AG09309 (cell line): ENCODE results near the gene RAD54L2.
A peak's percentile ranks its signal among the peaks of the same experiment; 100 is the strongest.
"Not testable (repeated sequence)": the region's sequence is repeated elsewhere in the genome, so short reads cannot be mapped to it uniquely, and the experiment has no call there.

ENCODE experiments used
- DNase-seq: peaks from one replicate; pipeline ENCODE4 v3.0.0-alpha.2; 2010; ENCODE audit warnings: low read depth
- H3K4me3 ChIP-seq: 2 replicates; pipeline ENCODE4 v1.5.1; 2011; ENCODE audit warnings: mild to moderate bottlenecking, low read depth, low read length, moderate library complexity; ENCODE audit not compliant: control insufficient read depth
- CTCF ChIP-seq: IDR thresholded peaks from 2 replicates; pipeline ENCODE4 v1.5.1; 2011; ENCODE audit warnings: mild to moderate bottlenecking, low read depth, low read length, inconsistent platforms; ENCODE audit not compliant: insufficient read depth, control insufficient read depth; ENCODE audit errors: missing control alignments

The RAD54L2 gene

GRCh38 chr3:51530485-51530884, 8.0 kb upstream of the RAD54L2 start:
- H3K4me3 ChIP-seq: no peak overlapping the region
- no peak for TF ChIP-seq CTCF
- DNase-seq: no peak

GRCh38 chr3:51535146-51536019, 3.1 kb upstream of the RAD54L2 start:
- no peak for DNase-seq
- TF ChIP-seq CTCF: no peak
- no peak overlapping the region for H3K4me3 ChIP-seq

GRCh38 chr3:51537631-51538030, 888 bp upstream of the RAD54L2 start:
- DNase-seq: not testable (repeated sequence)
- H3K4me3 ChIP-seq: peak overlapping the region; percentile 64

GRCh38 chr3:51538115-51538458, 432 bp upstream of the RAD54L2 start:
- TF ChIP-seq CTCF: no peak
- DNase-seq: no peak

GRCh38 chr3:51539291-51539941, 897 bp downstream of the RAD54L2 start:
- no peak for TF ChIP-seq CTCF
- H3K4me3 ChIP-seq: peak overlapping the region; percentile 64

More at GRCh38 chr3:51538115-51538458, 432 bp upstream of the RAD54L2 start:
- peak overlapping the region; percentile 64 for H3K4me3 ChIP-seq

GRCh38 chr3:51542596-51542995, 4.1 kb downstream of the RAD54L2 start:
- DNase-seq, H3K4me3 ChIP-seq: not testable (repeated sequence)

More at GRCh38 chr3:51539291-51539941, 897 bp downstream of the RAD54L2 start:
- DNase-seq: no peak

- no peak for DNase-seq
- no peak overlapping the region for H3K4me3 ChIP-seq
- no peak for TF ChIP-seq CTCF
Measured at GRCh38 chr3:51544011-51544775, 5.7 kb downstream of the RAD54L2 start.
